Esophagus squamous epithelium (tissue), 4 donors: ENCODE measurements around the gene KIAA1217.

Experiments
- POLR2A ChIP-seq, 4 donors: fragments of 450-650 bp; IDR thresholded peaks; one replicate each; pipeline ENCODE4 v1.6.1; 2017; ENCODE audit warnings: antibody characterized with exemption in 4 of 4, mild to moderate bottlenecking in 4 of 4, moderate library complexity in 3 of 4
- TF ChIP-seq, protein P1 (sequence below), 6 experiments: fragments of 450-650 bp in 4 of 6; fragments of 200-600 bp in 2 of 6; sonication (generic) in 2 of 6; IDR thresholded peaks; one replicate each; pipeline ENCODE4 v1.5.1; 2016 to 2019; ENCODE audit warnings: antibody characterized with exemption in 6 of 6, mild to moderate bottlenecking in 4 of 6, moderate library complexity in 4 of 6

DNA sequence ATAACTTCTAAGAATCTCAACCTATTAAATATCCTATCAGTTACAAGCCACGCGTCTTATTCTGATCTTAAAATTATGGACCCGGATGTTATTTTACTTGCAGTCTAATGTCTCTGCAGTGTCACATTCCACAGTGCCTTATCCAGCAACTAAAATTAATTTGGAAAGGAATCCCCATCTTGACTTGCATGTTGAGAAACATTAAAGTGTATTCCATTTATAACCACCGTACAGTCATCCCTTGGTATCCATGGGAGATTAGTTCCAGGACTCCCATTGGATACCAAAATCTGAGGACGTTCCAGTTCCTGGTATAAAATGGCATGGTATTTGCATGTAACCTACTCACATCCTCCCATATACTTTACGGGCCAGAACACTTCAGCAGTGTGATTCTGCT, 320.0 kb downstream of the KIAA1217 start:
- TF ChIP-seq POLR2A (IDR thresholded peaks at IDR 0.05), result no peak
- TF ChIP-seq, protein P1, sequence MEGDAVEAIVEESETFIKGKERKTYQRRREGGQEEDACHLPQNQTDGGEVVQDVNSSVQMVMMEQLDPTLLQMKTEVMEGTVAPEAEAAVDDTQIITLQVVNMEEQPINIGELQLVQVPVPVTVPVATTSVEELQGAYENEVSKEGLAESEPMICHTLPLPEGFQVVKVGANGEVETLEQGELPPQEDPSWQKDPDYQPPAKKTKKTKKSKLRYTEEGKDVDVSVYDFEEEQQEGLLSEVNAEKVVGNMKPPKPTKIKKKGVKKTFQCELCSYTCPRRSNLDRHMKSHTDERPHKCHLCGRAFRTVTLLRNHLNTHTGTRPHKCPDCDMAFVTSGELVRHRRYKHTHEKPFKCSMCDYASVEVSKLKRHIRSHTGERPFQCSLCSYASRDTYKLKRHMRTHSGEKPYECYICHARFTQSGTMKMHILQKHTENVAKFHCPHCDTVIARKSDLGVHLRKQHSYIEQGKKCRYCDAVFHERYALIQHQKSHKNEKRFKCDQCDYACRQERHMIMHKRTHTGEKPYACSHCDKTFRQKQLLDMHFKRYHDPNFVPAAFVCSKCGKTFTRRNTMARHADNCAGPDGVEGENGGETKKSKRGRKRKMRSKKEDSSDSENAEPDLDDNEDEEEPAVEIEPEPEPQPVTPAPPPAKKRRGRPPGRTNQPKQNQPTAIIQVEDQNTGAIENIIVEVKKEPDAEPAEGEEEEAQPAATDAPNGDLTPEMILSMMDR (IDR thresholded peaks at IDR 0.05), result no peak
